Spleen (tissue), 7 donors: Measurements from ENCODE around the gene E4F1.

ENCODE experiments used
- CTCF ChIP-seq, 11 experiments: fragments of 200-600 bp in 7 of 11; fragments of 450-650 bp in 4 of 11; sonication (generic) in 4 of 11; IDR thresholded peaks in 8 of 11; conservative IDR thresholded peaks in 3 of 11; 1 replicate in 7 of 11; 2 replicates in 4 of 11; pipeline versions ENCODE4 v1.4.0 to v1.8.0; 2016 to 2021; ENCODE audit warnings: antibody characterized with exemption in 11 of 11, inconsistent platforms in 4 of 11, mild to moderate bottlenecking in 1 of 11
- POLR2A ChIP-seq, 3 donors: fragments of 450-650 bp; IDR thresholded peaks; one replicate each; pipeline ENCODE4 v1.5.1; 2017; ENCODE audit warnings: antibody characterized with exemption in 3 of 3, mild to moderate bottlenecking in 1 of 3
- POLR2AphosphoS5 ChIP-seq, 3 donors: sonication (generic); formaldehyde crosslinking; IDR thresholded peaks; one replicate each; pipeline ENCODE4 v1.5.1; 2017; ENCODE audit warnings: antibody characterized with exemption in 3 of 3
- donor health status: DM: no; HTN: no; CAD: no; lungs with moderate emphysema.
- donor health status: DM: no; HTN: no; CAD: no.
- donor health status: DM: no; HTN: no; CAD: no.

DNA sequence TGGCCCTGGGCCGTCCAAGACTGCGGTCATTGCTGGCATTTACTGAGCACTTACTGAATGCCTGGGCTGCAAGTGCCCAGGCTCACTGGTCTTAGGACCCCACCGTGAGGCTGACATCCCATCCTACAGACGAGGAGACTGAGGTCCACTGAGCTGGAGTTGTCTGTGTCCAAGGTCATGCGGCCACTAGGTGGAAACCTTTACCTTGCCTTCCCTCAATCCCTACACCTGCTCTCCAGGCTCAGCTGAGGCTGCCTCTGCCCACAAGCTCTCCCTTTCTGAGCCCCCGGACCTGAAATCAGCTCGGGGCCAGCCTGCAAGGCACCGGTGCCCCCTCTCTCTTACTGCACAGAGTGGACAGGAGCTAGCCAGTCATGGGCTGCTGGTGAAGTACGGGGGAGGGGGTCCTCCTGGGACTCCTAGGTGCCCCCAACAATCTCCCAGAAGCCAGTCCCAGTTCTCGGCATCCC is 28.5 kb upstream of the E4F1 start:
- TF ChIP-seq CTCF (IDR thresholded peaks at IDR 0.05 in 8 of 11, conservative IDR thresholded peaks at IDR 0.05 in 3 of 11) (peak in 10 of 11 experiments; percentile 22 to 59 (median 50)), POLR2A (IDR thresholded peaks at IDR 0.05) (no peak), POLR2AphosphoS5 (IDR thresholded peaks at IDR 0.05) (no peak)
